ENCODE data around the gene ARID2. TPM values are rescaled to one million over a fixed set of nuclear protein-coding genes. Genes with fewer than 3 reads are reported as not detected.

ARID2 gene
- total RNA-seq, 1 donor from 2014 or later: 30.2 TPM

DNA sequence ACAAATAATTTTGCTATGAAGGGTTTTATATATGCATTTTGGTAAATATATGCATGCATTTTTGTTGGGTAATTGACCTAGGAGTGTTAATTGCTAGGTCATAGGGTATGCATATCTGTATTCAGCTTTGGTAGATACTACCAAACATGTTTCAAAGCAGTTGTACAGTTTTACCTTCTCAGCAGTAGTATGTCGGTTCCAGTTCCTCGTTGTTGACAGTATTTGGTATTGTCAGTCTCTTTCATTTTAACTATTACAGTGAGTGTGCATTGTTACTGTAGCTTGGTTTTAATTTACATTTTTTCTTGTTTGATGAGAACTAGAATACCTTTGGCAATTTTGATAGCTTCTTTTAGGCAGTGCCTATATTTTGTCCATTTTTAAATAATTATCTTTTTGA, 98.9 kb downstream of the ARID2 start:
- intact Hi-C loops (cut with DNase I): no loop called here
- peaks cover 4% of the 10 kb centered on the region for H3K36me3 ChIP-seq
- ATAC-seq (no peak), DNase-seq (no peak)
- TF ChIP-seq, protein P1, sequence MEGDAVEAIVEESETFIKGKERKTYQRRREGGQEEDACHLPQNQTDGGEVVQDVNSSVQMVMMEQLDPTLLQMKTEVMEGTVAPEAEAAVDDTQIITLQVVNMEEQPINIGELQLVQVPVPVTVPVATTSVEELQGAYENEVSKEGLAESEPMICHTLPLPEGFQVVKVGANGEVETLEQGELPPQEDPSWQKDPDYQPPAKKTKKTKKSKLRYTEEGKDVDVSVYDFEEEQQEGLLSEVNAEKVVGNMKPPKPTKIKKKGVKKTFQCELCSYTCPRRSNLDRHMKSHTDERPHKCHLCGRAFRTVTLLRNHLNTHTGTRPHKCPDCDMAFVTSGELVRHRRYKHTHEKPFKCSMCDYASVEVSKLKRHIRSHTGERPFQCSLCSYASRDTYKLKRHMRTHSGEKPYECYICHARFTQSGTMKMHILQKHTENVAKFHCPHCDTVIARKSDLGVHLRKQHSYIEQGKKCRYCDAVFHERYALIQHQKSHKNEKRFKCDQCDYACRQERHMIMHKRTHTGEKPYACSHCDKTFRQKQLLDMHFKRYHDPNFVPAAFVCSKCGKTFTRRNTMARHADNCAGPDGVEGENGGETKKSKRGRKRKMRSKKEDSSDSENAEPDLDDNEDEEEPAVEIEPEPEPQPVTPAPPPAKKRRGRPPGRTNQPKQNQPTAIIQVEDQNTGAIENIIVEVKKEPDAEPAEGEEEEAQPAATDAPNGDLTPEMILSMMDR (IDR thresholded peaks at IDR 0.05): no peak
- H3K27me3 ChIP-seq: no peaks in the 10 kb centered on the region
- no peak overlapping the region for H3K4me3 ChIP-seq
- H3K4me1 ChIP-seq: no peaks in the 10 kb centered on the region
- H3K9me3 ChIP-seq: no peaks in the 10 kb centered on the region
- H3K27ac ChIP-seq: no peak overlapping the region

DNA sequence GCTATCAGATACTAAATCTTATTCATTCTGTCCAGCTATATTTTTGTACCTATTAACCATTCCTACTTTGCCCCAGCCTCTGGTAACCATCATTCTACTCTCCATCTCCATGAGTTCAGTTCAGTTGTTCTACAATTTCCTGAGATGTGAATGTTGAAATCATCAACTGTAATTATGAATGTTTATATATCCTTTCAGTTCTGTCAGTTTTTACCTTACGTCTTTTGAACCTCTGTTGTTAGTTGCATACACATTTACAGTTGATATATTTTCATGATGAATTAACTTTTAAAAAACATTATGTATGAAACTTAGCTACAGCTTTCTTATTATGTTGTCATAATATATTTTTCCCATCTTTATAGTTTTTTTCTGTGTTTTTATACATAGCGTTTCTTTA, 102.1 kb downstream of the ARID2 start:
- Histone ChIP-seq H3K4me1 (no peaks in the 10 kb centered on the region), H3K4me3 (no peak overlapping the region), H3K27ac (no peak overlapping the region), H3K36me3 (peaks cover under 1% of the 10 kb centered on the region), H3K9me3 (no peaks in the 10 kb centered on the region), H3K27me3 (no peaks in the 10 kb centered on the region)
- no peak for DNase-seq
- TF ChIP-seq, protein P1 (IDR thresholded peaks at IDR 0.05): no peak
- intact Hi-C loops (cut with DNase I): no loop called here
- ATAC-seq: no peak

DNA sequence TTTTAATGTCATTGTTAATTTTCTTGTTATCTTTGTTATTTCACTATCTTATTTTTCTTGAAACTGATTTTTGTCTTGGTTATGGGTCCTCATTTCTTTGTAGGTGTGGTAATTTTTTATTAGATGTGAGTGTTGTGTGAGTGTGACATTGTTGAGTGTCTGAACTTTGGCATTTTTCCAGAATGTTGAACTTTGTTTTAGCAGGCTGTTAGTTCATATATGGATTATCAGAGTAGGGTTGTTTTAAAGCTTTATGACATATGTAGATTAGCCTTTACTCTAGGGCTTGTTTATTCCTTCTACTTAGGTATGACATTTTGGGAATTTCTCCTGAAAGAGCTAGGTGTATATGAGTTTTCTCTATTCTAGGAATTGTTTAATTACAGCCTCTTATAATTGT, 103.9 kb downstream of the ARID2 start:
- intact Hi-C loops (cut with DNase I): no loop called here
- no peaks in the 10 kb centered on the region for H3K9me3 ChIP-seq
- H3K36me3 ChIP-seq: peaks cover 16% of the 10 kb centered on the region
- H3K27me3 ChIP-seq: no peaks in the 10 kb centered on the region
- no peak overlapping the region for H3K27ac ChIP-seq
- TF ChIP-seq, protein P1 (IDR thresholded peaks at IDR 0.05): no peak
- H3K4me1 ChIP-seq: no peaks in the 10 kb centered on the region
- ATAC-seq: no peak
- no peak for DNase-seq
- no peak overlapping the region for H3K4me3 ChIP-seq

DNA sequence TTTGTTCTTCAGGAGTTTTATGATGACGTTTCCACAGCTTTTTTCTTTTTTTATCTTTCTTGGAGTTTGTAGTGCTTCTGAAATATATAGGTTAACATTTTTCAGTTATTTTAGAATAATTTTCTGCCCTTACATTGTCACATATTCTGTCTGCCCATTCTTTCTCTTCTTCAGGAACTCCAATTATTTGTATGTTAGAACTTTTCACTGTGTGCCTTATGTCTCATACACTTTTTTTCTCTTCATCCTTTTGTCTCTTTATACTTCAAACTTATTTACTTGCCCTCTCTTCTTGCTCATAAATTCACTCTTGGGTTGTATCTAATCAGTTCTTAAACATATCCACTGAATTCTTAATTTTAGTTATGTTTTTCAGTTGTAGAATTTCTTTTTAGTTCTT, 105.3 kb downstream of the ARID2 start:
- H3K36me3 ChIP-seq: peaks cover 26% of the 10 kb centered on the region
- H3K27me3 ChIP-seq: no peaks in the 10 kb centered on the region
- no peak overlapping the region for H3K4me3 ChIP-seq
- intact Hi-C loops (cut with DNase I): no loop called here
- H3K27ac ChIP-seq: no peak overlapping the region
- DNase-seq (no peak), ATAC-seq (no peak)
- H3K9me3 ChIP-seq: no peaks in the 10 kb centered on the region
- TF ChIP-seq, protein P1 (IDR thresholded peaks at IDR 0.05): no peak
- no peaks in the 10 kb centered on the region for H3K4me1 ChIP-seq

DNA sequence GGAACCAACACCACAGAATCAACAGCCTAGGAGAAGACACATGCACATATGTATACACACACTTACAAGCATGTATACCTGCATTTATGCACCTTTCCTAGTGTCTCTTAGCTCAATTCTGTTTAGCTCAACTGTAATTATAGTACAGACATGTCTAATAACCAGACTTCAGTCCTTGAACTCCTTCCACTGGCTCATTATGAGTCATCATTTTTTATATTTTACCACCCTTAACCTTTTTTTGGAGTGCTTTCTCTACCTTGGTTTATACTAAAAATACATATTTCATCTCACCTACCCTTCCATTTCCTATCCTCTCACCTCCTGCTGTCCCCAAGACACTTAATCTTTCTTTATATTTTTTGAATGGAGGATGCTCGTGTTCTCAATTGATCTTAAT, 110.4 kb downstream of the ARID2 start:
- intact Hi-C loops (cut with DNase I): no loop called here
- no peak overlapping the region for H3K4me3 ChIP-seq
- peaks cover 50% of the 10 kb centered on the region for H3K36me3 ChIP-seq
- no peaks in the 10 kb centered on the region for H3K27me3 ChIP-seq
- TF ChIP-seq, protein P1 (IDR thresholded peaks at IDR 0.05): no peak
- H3K27ac ChIP-seq: no peak overlapping the region
- no peak for ATAC-seq
- H3K9me3 ChIP-seq: no peaks in the 10 kb centered on the region
- H3K4me1 ChIP-seq: no peaks in the 10 kb centered on the region
- no peak for DNase-seq

DNA sequence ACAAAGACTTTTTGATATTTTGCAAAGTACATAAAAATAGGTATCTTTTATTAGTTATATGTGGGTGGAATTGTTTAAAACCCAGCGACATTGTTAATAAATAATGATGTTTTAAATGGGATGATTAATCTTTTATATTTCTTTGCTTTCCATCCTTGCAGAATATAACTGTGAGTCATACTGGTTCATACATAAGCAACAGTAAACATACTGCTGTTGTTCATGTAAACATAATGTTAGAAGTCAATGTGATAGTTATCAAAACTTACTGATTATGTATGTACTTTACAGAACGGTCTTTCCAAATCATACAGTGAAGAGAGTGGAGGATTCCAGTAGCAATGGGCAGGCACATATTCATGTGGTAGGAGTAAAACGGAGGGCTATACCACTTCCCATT, 119.8 kb downstream of the ARID2 start:
- Histone ChIP-seq H3K27ac (no peak overlapping the region), H3K9me3 (no peaks in the 10 kb centered on the region), H3K4me1 (no peaks in the 10 kb centered on the region), H3K4me3 (no peak overlapping the region), H3K27me3 (no peaks in the 10 kb centered on the region), H3K36me3 (peaks cover 72% of the 10 kb centered on the region)
- ATAC-seq (no peak), DNase-seq (no peak)
- intact Hi-C loops (cut with DNase I): no loop called here
- TF ChIP-seq, protein P1 (IDR thresholded peaks at IDR 0.05): no peak

Data from upper lobe of right lung (tissue), 1 donor.